Endothelial cell (in vitro differentiated cells): ENCODE results near the gene VPS13D. TPM values are rescaled to one million over a fixed set of nuclear protein-coding genes. Genes with fewer than 3 reads are reported as not detected.

Experiments
- DNase-seq: peaks from one replicate; pipeline ENCODE4 v3.0.0; 2021; ENCODE audit warnings: low spot score
- H3K27ac Mint-ChIP-seq: one replicate; pipeline ENCODE4 v1.8.0; 2021; ENCODE audit warnings: mixed read lengths, inconsistent platforms; ENCODE audit not compliant: unreplicated experiment
- H3K27me3 Mint-ChIP-seq: one replicate; pipeline ENCODE4 v1.8.0; 2021; ENCODE audit warnings: mild to moderate bottlenecking, moderate library complexity, mixed read lengths, inconsistent platforms; ENCODE audit not compliant: unreplicated experiment
- H3K36me3 Mint-ChIP-seq: one replicate; pipeline ENCODE4 v1.8.0; 2021; ENCODE audit warnings: mild to moderate bottlenecking, low read depth, mixed read lengths, inconsistent platforms; ENCODE audit not compliant: unreplicated experiment
- H3K4me1 Mint-ChIP-seq: one replicate; pipeline ENCODE4 v1.8.0; 2021; ENCODE audit warnings: mild to moderate bottlenecking, mixed read lengths, inconsistent platforms; ENCODE audit not compliant: unreplicated experiment
- H3K4me3 Mint-ChIP-seq: one replicate; pipeline ENCODE4 v1.8.0; 2021; ENCODE audit warnings: mild to moderate bottlenecking, mixed read lengths, inconsistent platforms; ENCODE audit not compliant: unreplicated experiment
- H3K9me3 Mint-ChIP-seq: one replicate; pipeline ENCODE4 v1.8.0; 2021; ENCODE audit warnings: mixed read lengths, inconsistent platforms; ENCODE audit not compliant: unreplicated experiment
- CTCF ChIP-seq: fragments of 200-600 bp; sonication (generic); IDR thresholded peaks from one replicate; pipeline ENCODE4 v1.5.0; 2021; ENCODE audit warnings: antibody characterized with exemption; ENCODE audit not compliant: unreplicated experiment
- total RNA-seq: library from RNA; stranded (reverse); fragmentation: NEBNext Ultra II Directional; extraction: Animal tissue kit (Norgen Biotek cat#: 25700); gene quantifications from one replicate; pipeline ENCODE4 v1.2.1, GENCODE V29; 2021; ENCODE audit not compliant: unreplicated experiment

VPS13D gene
- total RNA-seq, 1 donor from 2014 or later, result 37.8 TPM

DNA sequence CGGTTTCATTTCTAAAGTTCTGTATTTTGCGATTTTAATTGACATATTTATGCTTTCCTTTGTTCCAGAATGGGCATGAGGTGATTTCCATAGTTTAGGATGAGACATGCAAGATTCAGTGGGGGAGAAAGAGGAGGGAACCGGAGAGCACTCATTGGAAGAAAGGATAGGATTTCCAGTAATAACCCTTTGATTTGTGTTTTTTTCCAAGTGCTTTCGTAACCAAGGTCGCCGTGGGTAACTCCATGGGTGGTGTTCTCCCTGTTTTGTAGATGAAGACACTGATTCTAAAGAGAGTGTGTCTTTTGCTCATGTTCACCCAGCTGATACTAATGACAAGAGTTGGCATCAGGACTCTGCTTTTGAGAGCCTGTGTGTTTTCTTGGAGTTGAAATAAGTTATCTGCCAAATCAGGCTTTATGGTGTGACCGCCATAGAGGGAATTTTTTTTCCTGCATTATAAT, 218.1 kb downstream of the VPS13D start:
- Mint-ChIP-seq H3K4me1 (peaks cover 4% of the 10 kb centered on the region), H3K4me3 (no peak overlapping the region), H3K36me3 (peaks cover 7% of the 10 kb centered on the region), H3K9me3 (no peaks in the 10 kb centered on the region), H3K27ac (no peak overlapping the region), H3K27me3 (peaks cover 2% of the 10 kb centered on the region)
- no peak for DNase-seq
- TF ChIP-seq CTCF, result no peak

DNA sequence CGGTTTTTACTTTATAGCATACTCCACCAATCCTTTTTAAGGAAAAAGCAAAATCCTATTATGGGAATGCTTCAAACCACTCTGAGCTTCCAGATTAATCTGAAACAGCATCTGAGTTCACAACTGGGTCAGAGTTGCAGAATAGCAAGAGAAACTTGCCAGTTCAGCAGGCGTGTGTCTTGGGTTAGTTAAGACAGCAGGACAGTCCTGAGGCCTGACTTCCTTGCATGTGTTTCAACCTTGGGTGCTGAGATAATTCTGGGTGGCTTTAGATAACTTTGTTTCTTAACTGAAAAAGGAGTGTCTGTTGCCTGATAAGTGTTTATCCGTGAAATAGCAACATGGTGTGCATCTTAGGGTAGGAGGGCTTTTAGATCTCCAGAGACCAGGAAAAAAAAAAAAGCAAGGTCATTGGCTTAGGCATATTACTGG, 218.9 kb downstream of the VPS13D start:
- no peak for TF ChIP-seq CTCF
- H3K27me3 Mint-ChIP-seq, result peaks cover 2% of the 10 kb centered on the region
- H3K36me3 Mint-ChIP-seq, result peaks cover 4% of the 10 kb centered on the region
- peaks cover 12% of the 10 kb centered on the region for H3K4me1 Mint-ChIP-seq
- no peak overlapping the region for H3K27ac Mint-ChIP-seq
- H3K4me3 Mint-ChIP-seq, result no peak overlapping the region
- no peak for DNase-seq
- H3K9me3 Mint-ChIP-seq, result no peaks in the 10 kb centered on the region

GRCh38 chr1:12450090-12450755, 220.4 kb downstream of the VPS13D start:
- no peak for TF ChIP-seq CTCF
- H3K27ac Mint-ChIP-seq, result no peak overlapping the region
- H3K4me1 Mint-ChIP-seq, result peaks cover 26% of the 10 kb centered on the region

DNA sequence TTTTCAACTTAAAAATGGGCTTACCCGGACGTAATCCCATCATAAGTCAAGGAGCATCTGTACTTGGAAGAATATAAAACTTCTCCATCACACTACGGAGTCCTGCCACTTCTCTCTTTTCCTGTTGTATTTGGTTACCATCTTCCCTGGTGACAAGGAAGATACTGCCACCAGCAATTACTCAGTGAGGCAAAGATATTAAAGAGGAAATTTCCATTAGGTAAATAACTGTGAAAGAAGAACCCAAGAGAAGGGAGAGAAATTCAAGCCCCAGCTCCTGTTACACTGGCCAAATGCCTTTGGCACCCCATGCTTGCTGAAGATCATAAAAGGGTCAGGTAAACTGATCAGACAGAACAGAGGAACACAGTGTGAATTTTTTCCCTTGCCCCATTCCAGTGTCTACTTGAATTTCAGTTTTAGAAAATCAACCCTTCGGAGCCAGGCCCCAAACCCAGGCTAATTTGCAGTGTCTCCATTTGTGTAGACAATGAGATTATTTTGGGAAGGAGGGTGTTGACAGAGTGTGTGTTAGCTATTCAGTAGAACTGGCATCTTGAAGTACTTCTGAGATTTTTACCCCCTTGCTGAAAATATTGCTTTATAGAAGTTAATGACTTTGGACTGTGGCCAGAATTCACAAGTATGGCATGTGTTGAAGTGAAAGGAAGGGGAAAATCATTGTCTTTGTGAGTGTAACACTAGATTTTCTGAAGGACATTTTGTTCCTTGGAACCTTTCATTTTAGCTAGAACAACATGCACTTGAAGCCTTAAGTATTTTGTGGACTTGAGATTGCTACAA, 221.1 kb downstream of the VPS13D start:
- peaks cover 2% of the 10 kb centered on the region for H3K27me3 Mint-ChIP-seq
- H3K27ac Mint-ChIP-seq, result no peak overlapping the region
- H3K4me3 Mint-ChIP-seq, result no peak overlapping the region
- no peak for TF ChIP-seq CTCF
- H3K36me3 Mint-ChIP-seq, result peaks cover 4% of the 10 kb centered on the region
- no peak for DNase-seq
- H3K9me3 Mint-ChIP-seq, result no peaks in the 10 kb centered on the region
- H3K4me1 Mint-ChIP-seq, result peaks cover 26% of the 10 kb centered on the region

More at GRCh38 chr1:12450090-12450755, 220.4 kb downstream of the VPS13D start:
- Mint-ChIP-seq H3K36me3 (peaks cover 4% of the 10 kb centered on the region), H3K27me3 (peaks cover 2% of the 10 kb centered on the region), H3K9me3 (no peaks in the 10 kb centered on the region), H3K4me3 (no peak overlapping the region)
- DNase-seq, result no peak

GRCh38 chr1:12451560-12451900, 221.7 kb downstream of the VPS13D start:
- TF ChIP-seq CTCF, result no peak
- DNase-seq, result no peak
- Mint-ChIP-seq H3K36me3 (peaks cover 4% of the 10 kb centered on the region), H3K27me3 (peaks cover 2% of the 10 kb centered on the region), H3K4me1 (peaks cover 27% of the 10 kb centered on the region), H3K9me3 (no peaks in the 10 kb centered on the region), H3K4me3 (no peak overlapping the region), H3K27ac (no peak overlapping the region)
